Uterus (tissue), 4 donors: ENCODE data around the gene RUFY3. TPM values are rescaled to one million over a fixed set of nuclear protein-coding genes. Genes with fewer than 3 reads are reported as not detected.

ENCODE experiments used
- DNase-seq, 2 donors: peaks; one replicate each; pipeline ENCODE4 v3.0.0-alpha.2; 2019 to 2020
- H3K27ac ChIP-seq, 2 donors: fragments of 200-600 bp; sonication (generic); 1 replicate in 1 of 2; 2 replicates in 1 of 2; pipeline ENCODE4 v1.5.1; 2016 to 2018
- H3K27me3 ChIP-seq, 2 donors: fragments of 200-600 bp; sonication (generic); one replicate each; pipeline ENCODE4 v1.5.1; 2018 to 2019; ENCODE audit warnings: control low read depth in 1 of 2
- H3K36me3 ChIP-seq, 2 donors: fragments of 200-600 bp; sonication (generic); one replicate each; pipeline ENCODE4 v1.5.1; 2019; ENCODE audit warnings: control low read depth in 1 of 2
- H3K4me1 ChIP-seq, 2 donors: fragments of 200-600 bp; sonication (generic); one replicate each; pipeline ENCODE4 v1.5.1; 2018 to 2019; ENCODE audit warnings: control low read depth in 1 of 2
- H3K4me3 ChIP-seq, 2 donors: fragments of 200-600 bp; sonication (generic); 1 replicate in 1 of 2; 2 replicates in 1 of 2; pipeline ENCODE4 v1.5.1; 2018 to 2019; ENCODE audit warnings: mild to moderate bottlenecking in 1 of 2
- H3K9me3 ChIP-seq, 2 donors: fragments of 200-600 bp; sonication (generic); one replicate each; pipeline ENCODE4 v1.5.1; 2019; ENCODE audit warnings: control low read depth in 1 of 2
- CTCF ChIP-seq, 4 experiments: fragments of 200-600 bp in 2 of 4; fragments of 450-650 bp in 2 of 4; sonication (generic) in 2 of 4; IDR thresholded peaks; one replicate each; pipeline ENCODE4 v1.5.1; 2016 to 2019; ENCODE audit warnings: antibody characterized with exemption in 4 of 4, mild to moderate bottlenecking in 2 of 4, moderate library complexity in 1 of 4
- POLR2A ChIP-seq, 2 donors: fragments of 450-650 bp; IDR thresholded peaks; one replicate each; pipeline ENCODE4 v1.6.1; 2016; ENCODE audit warnings: antibody characterized with exemption in 2 of 2, mild to moderate bottlenecking in 1 of 2, moderate library complexity in 1 of 2
- intact Hi-C: fragments of 100-400 bp; cut with DNase I; formaldehyde crosslinking; loops from one replicate; pipeline ENCODE4 v1.15.1; 2023; ENCODE audit warnings: low total_unique reads
- total RNA-seq, 4 donors: library from RNA; depleted of rRNA in 3 of 4; stranded (reverse); fragments of >200 nt in 3 of 4; gene quantifications; one replicate each; pipeline versions ENCODE4 v1.1.0 to v1.2.4, GENCODE V29; 2014 to 2023
- donor health status: DM: yes; HTN: yes; CAD: no.

The RUFY3 gene
- total RNA-seq: 100 to 1,000 TPM in 2 of 4 donors, 10 to 100 TPM in 2; 25.4 to 137 (median 75.9) TPM

- H3K4me1 ChIP-seq: no peaks in the 10 kb centered on the region
- no peak for TF ChIP-seq POLR2A (IDR thresholded peaks at IDR 0.05)
- TF ChIP-seq CTCF (IDR thresholded peaks at IDR 0.05): no peak
- intact Hi-C loops: no loop called here
- H3K36me3 ChIP-seq: no peaks in the 10 kb centered on the region
- H3K9me3 ChIP-seq: no peaks in the 10 kb centered on the region
- H3K4me3 ChIP-seq: peak within 1 kb of the TSS; percentile 38 to 48
- H3K27ac ChIP-seq: peak within 1 kb of the TSS; percentile 72 to 88
- H3K27me3 ChIP-seq: no peaks in the 10 kb centered on the region
- DNase-seq: peak; percentile 48 to 69
These were observed at the start of gene RUFY3 for GRCh38 chr4:70721747-70722146. Gene RUFY3, plus strand, starts transcription at chr4:70721964. Its CDS starts 610 bp downstream, at chr4:70722574.

- intact Hi-C loops: no loop called here
- no peak for TF ChIP-seq POLR2A (IDR thresholded peaks at IDR 0.05)
- no peak for TF ChIP-seq CTCF (IDR thresholded peaks at IDR 0.05)
- H3K27me3 ChIP-seq: no peaks in the 10 kb centered on the region
- no peaks in the 10 kb centered on the region for H3K9me3 ChIP-seq
- no peak for DNase-seq
- H3K36me3 ChIP-seq: no peaks in the 10 kb centered on the region
- no peak overlapping the region for H3K4me3 ChIP-seq
- H3K27ac ChIP-seq: no peak overlapping the region
- no peaks in the 10 kb centered on the region for H3K4me1 ChIP-seq
These were observed 47.6 kb upstream of the RUFY3 start for GRCh38 chr4:70674191-70674590.

- no peaks in the 10 kb centered on the region for H3K27me3 ChIP-seq
- TF ChIP-seq CTCF (IDR thresholded peaks at IDR 0.05) (no peak), POLR2A (IDR thresholded peaks at IDR 0.05) (no peak)
- no peak for DNase-seq
- no peak overlapping the region for H3K4me3 ChIP-seq
- no peaks in the 10 kb centered on the region for H3K4me1 ChIP-seq
- no peaks in the 10 kb centered on the region for H3K9me3 ChIP-seq
- no peak overlapping the region for H3K27ac ChIP-seq
- H3K36me3 ChIP-seq: no peaks in the 10 kb centered on the region
- intact Hi-C loops: no loop called here
These were observed 47.0 kb upstream of the RUFY3 start for GRCh38 chr4:70674731-70675130.

- Histone ChIP-seq H3K27me3 (no peaks in the 10 kb centered on the region), H3K4me1 (no peaks in the 10 kb centered on the region), H3K36me3 (no peaks in the 10 kb centered on the region), H3K9me3 (no peaks in the 10 kb centered on the region), H3K4me3 (no peak overlapping the region), H3K27ac (no peak overlapping the region)
- DNase-seq: no peak
- intact Hi-C loops: no loop called here
- TF ChIP-seq POLR2A (IDR thresholded peaks at IDR 0.05): no peak
- TF ChIP-seq CTCF (IDR thresholded peaks at IDR 0.05): no peak
These were observed 45.1 kb upstream of the RUFY3 start for GRCh38 chr4:70676554-70677090.

- H3K27me3 ChIP-seq: no peaks in the 10 kb centered on the region
- intact Hi-C loops: no loop called here
- H3K27ac ChIP-seq: no peak overlapping the region
- DNase-seq: no peak
- TF ChIP-seq POLR2A (IDR thresholded peaks at IDR 0.05) (no peak), CTCF (IDR thresholded peaks at IDR 0.05) (no peak)
- H3K9me3 ChIP-seq: no peaks in the 10 kb centered on the region
- no peak overlapping the region for H3K4me3 ChIP-seq
- H3K36me3 ChIP-seq: no peaks in the 10 kb centered on the region
- H3K4me1 ChIP-seq: no peaks in the 10 kb centered on the region
These were observed 43.3 kb upstream of the RUFY3 start for GRCh38 chr4:70678383-70678999.
